GM19239 (cell line): ENCODE data around the gene NTRK2.
"Not testable (repeated sequence)": the region's sequence is repeated elsewhere in the genome, so short reads cannot be mapped to it uniquely, and the experiment has no call there.

ENCODE experiments used
- DNase-seq: peaks from one replicate; pipeline ENCODE4 v3.0.0; 2011; ENCODE audit warnings: low spot score; ENCODE audit not compliant: insufficient read length
- FAIRE-seq: peaks from 2 replicates; lab custom pipeline; 2011; peaks lifted over from hg19 to GRCh38; lab: Jason Lieb, UNC

The NTRK2 gene

GRCh38 chr9:85036496-85036895 lies 367.0 kb downstream of the NTRK2 start:
- no peak for DNase-seq
- FAIRE-seq: no peak

GRCh38 chr9:85038061-85038460 lies 368.5 kb downstream of the NTRK2 start:
- no peak for FAIRE-seq
- DNase-seq: no peak

GRCh38 chr9:85038824-85039608 lies 369.5 kb downstream of the NTRK2 start:
- no peak for DNase-seq
- FAIRE-seq: no peak

- FAIRE-seq: no peak
- DNase-seq: no peak
These were observed 370.6 kb downstream of the NTRK2 start for GRCh38 chr9:85040146-85040545.

- no peak for FAIRE-seq
- DNase-seq: no peak
These were observed 371.4 kb downstream of the NTRK2 start for GRCh38 chr9:85040821-85041465.

GRCh38 chr9:85041466-85042137 lies 372.1 kb downstream of the NTRK2 start:
- DNase-seq (no peak), FAIRE-seq (no peak)

- FAIRE-seq: no peak
- DNase-seq: no peak
These were observed 373.6 kb downstream of the NTRK2 start for GRCh38 chr9:85042981-85043647.

GRCh38 chr9:85045271-85045670 lies 375.7 kb downstream of the NTRK2 start:
- no peak for DNase-seq
- FAIRE-seq: no peak

GRCh38 chr9:85046475-85046874 lies 376.9 kb downstream of the NTRK2 start:
- no peak for DNase-seq
- no peak for FAIRE-seq

GRCh38 chr9:85053206-85053786 lies 383.8 kb downstream of the NTRK2 start:
- no peak for FAIRE-seq
- no peak for DNase-seq

- no peak for DNase-seq
- FAIRE-seq: no peak
These were observed 384.5 kb downstream of the NTRK2 start for GRCh38 chr9:85054017-85054416.

- FAIRE-seq: peak; percentile 71
- DNase-seq: peak; percentile 9
These were observed 386.1 kb downstream of the NTRK2 start for GRCh38 chr9:85055506-85056202.

GRCh38 chr9:85056203-85056572 lies 386.7 kb downstream of the NTRK2 start:
- FAIRE-seq (peak; percentile 76), DNase-seq (no peak)

GRCh38 chr9:85061969-85062368 lies 392.4 kb downstream of the NTRK2 start:
- DNase-seq: no peak
- FAIRE-seq: no peak

- FAIRE-seq (peak; percentile 33), DNase-seq (no peak)
These were observed 393.0 kb downstream of the NTRK2 start for GRCh38 chr9:85062385-85063022.

GRCh38 chr9:85064811-85065371 lies 395.4 kb downstream of the NTRK2 start:
- DNase-seq (no peak), FAIRE-seq (no peak)

GRCh38 chr9:85067792-85068191 lies 398.3 kb downstream of the NTRK2 start:
- no peak for DNase-seq
- peak; percentile 49 for FAIRE-seq

GRCh38 chr9:85069421-85069820 lies 399.9 kb downstream of the NTRK2 start:
- not testable (repeated sequence) for DNase-seq, FAIRE-seq
